Heart right ventricle (tissue), 16 donors: ENCODE measurements around the gene PSMB1. TPM values are rescaled to one million over a fixed set of nuclear protein-coding genes. Genes with fewer than 3 reads are reported as not detected.

ENCODE experiments used
- ATAC-seq, 8 donors: fragments of 200-7000 bp; cut with Tn5 transposase; one replicate each; pipeline ENCODE4 v1.9.1; 2020; ENCODE audit warnings: mild to moderate bottlenecking in 8 of 8, moderate library complexity in 8 of 8, moderate number of reproducible peaks in 1 of 8
- DNase-seq, 2 donors: peaks; one replicate each; pipeline ENCODE4 v3.0.0-alpha.2; 2020
- H3K27ac ChIP-seq, 10 donors: fragments of 200-600 bp; sonication (generic) in 2 of 10; one replicate each; pipeline versions ENCODE4 v1.5.0 to v1.8.0; 2020 to 2022; ENCODE audit warnings: mild to moderate bottlenecking in 3 of 10
- H3K27me3 ChIP-seq, 7 donors: fragments of 200-600 bp; one replicate each; pipeline ENCODE4 v1.8.0; 2021 to 2022; ENCODE audit warnings: mild to moderate bottlenecking in 2 of 7
- H3K36me3 ChIP-seq, 9 donors: fragments of 200-600 bp; sonication (generic) in 1 of 9; one replicate each; pipeline versions ENCODE4 v1.5.0 to v1.8.0; 2020 to 2022; ENCODE audit warnings: mild to moderate bottlenecking in 2 of 9
- H3K4me1 ChIP-seq, 9 donors: fragments of 200-600 bp; sonication (generic) in 1 of 9; one replicate each; pipeline versions ENCODE4 v1.5.0 to v1.8.0; 2020 to 2022; ENCODE audit warnings: mild to moderate bottlenecking in 4 of 9
- H3K4me3 ChIP-seq, 10 donors: fragments of 200-600 bp; sonication (generic) in 2 of 10; one replicate each; pipeline versions ENCODE4 v1.5.0 to v1.8.0; 2020 to 2022; ENCODE audit warnings: mild to moderate bottlenecking in 7 of 10, moderate library complexity in 2 of 10
- H3K9me3 ChIP-seq, 11 donors: fragments of 200-600 bp in 10 of 11; sonication (generic) in 2 of 11; one replicate each; pipeline versions ENCODE4 v1.5.0 to v1.8.0; 2013 to 2022; ENCODE audit warnings: mild to moderate bottlenecking in 2 of 11, control low read depth in 1 of 11, moderate library complexity in 1 of 11
- CTCF ChIP-seq, 9 donors: fragments of 200-600 bp; sonication (generic) in 2 of 9; IDR thresholded peaks; one replicate each; pipeline versions ENCODE4 v1.5.0 to v1.8.0; 2021 to 2022; ENCODE audit warnings: antibody characterized with exemption in 9 of 9, mild to moderate bottlenecking in 5 of 9, moderate library complexity in 1 of 9
- WGBS, 2 donors: extraction: QIAGEN DNeasy Blood & Tissue Kit; methylation state at CpG; one replicate each; pipeline ENCODE4 v1.1.7; 2013; ENCODE audit warnings: inconsistent platforms in 1 of 2; 5-methylcytosine and 5-hydroxymethylcytosine counted together
- intact Hi-C, 10 donors: fragments of 100-400 bp; cut with DNase I; formaldehyde crosslinking; loops; one replicate each; pipeline versions ENCODE4 v1.11.1 to v1.14.2; 2022
- polyA plus RNA-seq, 2 donors: library from polyadenylated mRNA; stranded (reverse); fragments of 200-250 nt; gene quantifications; one replicate each; pipeline ENCODE4 v1.2.3, GENCODE V29; 2013
- total RNA-seq, 10 donors: library from RNA; stranded (reverse); fragmentation: NEBNext Ultra II Directional in 3 of 10; extraction: Animal tissue kit (Norgen Biotek cat#: 25700) in 3 of 10; gene quantifications; one replicate each; pipeline versions ENCODE4 v1.2.1 to v1.2.4, GENCODE V29; 2021 to 2023
- donor health status: Arrhythmogenic right ventricular cardiomyopathy.
- donor health status: ischemic (EF 13 %, LVEDD 7.1; RV severe dilation, severe dysfunction).
- donor health status: healthy with polysubstance abuse.
- donor health status: DM: no; HTN: yes; CAD: no.
- donor health status: DM: no; HTN: no; CAD: no.
- donor health status: ischemic (EF 25% LVEDD 6.9; RV normal size, moderate dysfunction).
- donor health status: ischemic (EF 25% LVEDD 5.7; RV mildly dilated, moderate dysfunction).
- donor health status: healthy.
- donor health status: DM: yes; HTN: yes; CAD: no.
- donor health status: Ischemic cardiomyopathy.
- donor health status: ischemic (EF 35%, LVEDD 5.7; RV mildly dilated, moderate dysfunction).
- donor health status: nonischemic (EF 11% LVEDD 7.7; RV severe dilation, severe dysfunction).
- donor health status: DM: yes; HTN: yes; CAD: no.
- donor health status: PGD.
- donor health status: ischemic (EF 29% LVEDD 5.4; RV normal size, mild dysfunction).
- donor health status: nonischemic (EF 23%, LVEDD 6.1; RV moderate dilation, normal function).

The PSMB1 gene
- total and polyA plus RNA-seq, 12 donors = 117 to 309 (median 144) TPM

- Histone ChIP-seq H3K27ac (no peak overlapping the region), H3K27me3 (no peaks in the 10 kb centered on the region), H3K4me3 (no peak overlapping the region), H3K4me1 (no peaks in the 10 kb centered on the region), H3K9me3 (no peaks in the 10 kb centered on the region), H3K36me3 (peaks cover 0 to 100% (median 47%) of the 10 kb centered on the region in 9 donors)
- 82 to 95% methylated on average over 1 of the region's 1 CpG for WGBS, 2 donors
- intact Hi-C loops = no loop called here
- TF ChIP-seq CTCF (IDR thresholded peaks at IDR 0.05) = peak in 1 of 9 donors; percentile 5
- no peak for ATAC-seq
- DNase-seq = no peak
Observed at GRCh38 chr6:170575250-170575649, 22.1 kb upstream of the PSMB1 start.

DNA sequence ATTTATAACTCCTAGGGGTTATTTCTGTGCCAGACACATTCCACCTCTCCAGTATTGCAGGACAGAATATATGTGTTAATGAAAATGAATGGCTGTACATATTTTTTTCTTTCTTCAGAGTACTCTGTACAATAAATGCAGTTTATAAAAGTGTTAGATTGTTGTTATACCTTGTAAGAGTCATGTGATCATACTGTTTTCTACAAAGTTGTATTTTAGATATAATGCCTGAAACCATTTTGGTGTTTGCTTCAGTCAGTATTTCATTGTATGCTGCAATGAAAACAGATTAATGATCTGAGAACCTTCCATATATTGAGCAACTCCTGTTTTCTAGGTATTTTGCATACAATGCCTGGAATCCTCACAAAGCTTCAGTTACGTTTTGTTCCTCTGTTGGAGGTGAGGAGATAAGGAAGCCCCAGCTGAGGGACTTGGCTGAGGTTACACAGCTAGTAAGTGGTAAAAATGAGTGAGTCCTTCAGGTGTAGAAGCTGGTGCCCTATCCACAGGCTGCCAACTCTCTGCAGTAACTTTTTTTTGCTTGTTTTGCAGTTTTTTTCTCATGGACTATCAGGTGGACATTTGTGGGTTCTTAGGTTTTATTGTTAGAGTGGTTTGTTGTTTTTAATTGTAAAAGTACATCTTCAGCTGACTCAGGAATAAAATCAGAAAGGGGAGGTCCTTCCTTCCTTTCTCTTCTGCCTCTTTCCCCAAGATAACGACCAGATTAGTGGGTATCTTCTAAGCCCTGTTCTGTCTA is 19.8 kb upstream of the PSMB1 start:
- ATAC-seq (no peak), DNase-seq (no peak)
- H3K27me3 ChIP-seq = no peaks in the 10 kb centered on the region
- intact Hi-C loops = no loop called here
- H3K9me3 ChIP-seq = no peaks in the 10 kb centered on the region
- H3K36me3 ChIP-seq = peaks cover 0 to 100% (median 48%) of the 10 kb centered on the region in 9 donors
- H3K4me1 ChIP-seq = no peaks in the 10 kb centered on the region
- 70 to 77% methylated on average over 2 of the region's 2 CpGs for WGBS, 2 donors
- no peak overlapping the region for H3K27ac ChIP-seq
- H3K4me3 ChIP-seq = no peak overlapping the region
- TF ChIP-seq CTCF (IDR thresholded peaks at IDR 0.05) = no peak

DNA sequence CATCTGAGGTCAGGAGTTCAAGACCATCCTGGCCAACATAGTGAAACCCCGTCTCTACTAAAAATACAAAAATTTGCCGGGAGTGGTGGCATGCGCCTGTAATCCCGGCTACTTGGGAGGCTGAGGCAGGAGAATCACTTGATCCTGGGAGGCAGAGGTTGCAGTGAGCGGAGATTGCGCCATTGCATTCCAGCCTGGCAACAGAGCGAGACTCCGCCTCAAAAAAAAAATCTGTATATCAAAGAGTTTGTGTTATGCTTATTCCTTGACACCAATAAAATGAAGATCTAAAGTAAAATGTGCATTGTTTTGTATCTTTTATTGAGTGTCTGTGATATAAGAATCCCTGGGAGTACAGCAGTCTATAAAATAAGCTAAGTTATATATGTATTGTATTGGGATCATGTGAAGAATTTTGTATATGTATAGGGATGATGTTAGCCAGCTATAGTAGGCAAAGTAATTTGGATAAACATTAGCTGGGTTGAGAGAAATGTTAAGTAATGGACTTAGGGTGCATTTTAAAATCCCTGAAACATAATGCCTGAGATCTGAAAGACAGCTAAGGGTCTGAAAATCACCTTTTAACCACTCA is 11.9 kb upstream of the PSMB1 start:
- ATAC-seq = no peak
- H3K4me3 ChIP-seq = no peak overlapping the region
- H3K9me3 ChIP-seq = no peaks in the 10 kb centered on the region
- H3K36me3 ChIP-seq = peaks cover 0 to 100% (median 65%) of the 10 kb centered on the region in 9 donors
- intact Hi-C loops = no loop called here
- H3K27ac ChIP-seq = no peak overlapping the region
- H3K4me1 ChIP-seq = no peaks in the 10 kb centered on the region
- no peaks in the 10 kb centered on the region for H3K27me3 ChIP-seq
- WGBS, 2 donors = 97 to 98% methylated on average over 7 to 8 of the region's 8 CpGs
- no peak for TF ChIP-seq CTCF (IDR thresholded peaks at IDR 0.05)
- DNase-seq = no peak

- no peak for ATAC-seq
- Histone ChIP-seq H3K36me3 (peaks cover 0 to 100% (median 47%) of the 10 kb centered on the region in 9 donors), H3K27ac (no peak overlapping the region), H3K27me3 (no peaks in the 10 kb centered on the region), H3K9me3 (no peaks in the 10 kb centered on the region), H3K4me1 (peaks cover 0 to under 1% (median 0%) of the 10 kb centered on the region in 9 donors), H3K4me3 (no peak overlapping the region)
- TF ChIP-seq CTCF (IDR thresholded peaks at IDR 0.05) = no peak
- no peak for DNase-seq
- WGBS, 2 donors = 91 to 97% methylated on average over 4 of the region's 4 CpGs
- intact Hi-C loops = no loop called here
Observed at GRCh38 chr6:170561555-170561954, 8.4 kb upstream of the PSMB1 start.
